GM23248 (cell line): ENCODE measurements around the gene PKD1.
"Not testable (repeated sequence)": the region's sequence is repeated elsewhere in the genome, so short reads cannot be mapped to it uniquely, and the experiment has no call there.

ENCODE experiments used
- EZH2 ChIP-seq: fragments of 200-600 bp; sonication (generic); IDR thresholded peaks from 2 replicates; pipeline ENCODE4 v1.6.1; 2018; ENCODE audit warnings: antibody characterized with exemption, mild to moderate bottlenecking; ENCODE audit not compliant: insufficient read depth, poor library complexity, severe bottlenecking
- EZH2phosphoT487 ChIP-seq: fragments of 200-600 bp; sonication (generic); IDR thresholded peaks from 2 replicates; pipeline ENCODE4 v1.6.1; 2018; ENCODE audit warnings: antibody characterized with exemption, moderate library complexity, mild to moderate bottlenecking, low read depth; ENCODE audit not compliant: insufficient read depth

DNA sequence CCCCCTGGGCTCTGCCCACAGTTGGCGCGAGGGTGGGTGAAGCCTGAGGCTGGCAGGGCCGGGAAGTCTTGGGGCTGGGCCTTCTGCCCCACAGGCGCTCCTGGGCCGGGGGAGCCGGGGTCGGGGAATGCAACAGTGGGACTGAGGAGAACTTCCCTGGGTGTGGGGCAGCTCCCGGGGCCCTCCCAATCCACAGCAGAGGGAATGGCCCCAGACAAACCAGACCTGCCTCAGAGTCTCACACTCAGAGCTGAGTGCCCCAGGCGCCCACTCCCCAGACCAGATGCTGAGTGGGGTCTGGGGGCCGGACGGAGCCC is 11.4 kb downstream of the PKD1 start:
- TF ChIP-seq EZH2, EZH2phosphoT487: not testable (repeated sequence)
